RWPE1 (cell line): ENCODE measurements around the gene CD177.
"Not testable (repeated sequence)": the region's sequence is repeated elsewhere in the genome, so short reads cannot be mapped to it uniquely, and the experiment has no call there.

ENCODE experiments used
- CTCF ChIA-PET: fragments of 350-600 bp; sonication (Branson Sonifier 250); formaldehyde crosslinking; extraction: SDS; loops from one replicate; lab custom pipeline; 2021; lab: Yijun Ruan, JAX
- POLR2A ChIA-PET: fragments of 400-600 bp; formaldehyde crosslinking; extraction: SDS; loops from one replicate; lab custom pipeline; 2020; ENCODE audit warnings: antibody characterized with exemption; ENCODE audit not compliant: low non-redundant PET; lab: Yijun Ruan, JAX
- DNase-seq: peaks from one replicate; pipeline ENCODE4 v3.0.0; 2012; ENCODE audit warnings: low spot score
- H3K27ac ChIP-seq: fragments of 450-650 bp; 2 replicates; pipeline ENCODE4 v1.5.1; 2017
- TF ChIP-seq, protein P1 (sequence below): fragments of 450-650 bp; conservative IDR thresholded peaks from 2 replicates; pipeline ENCODE4 v1.5.1; 2017; ENCODE audit warnings: low read depth, mild to moderate bottlenecking

CD177 gene

DNA sequence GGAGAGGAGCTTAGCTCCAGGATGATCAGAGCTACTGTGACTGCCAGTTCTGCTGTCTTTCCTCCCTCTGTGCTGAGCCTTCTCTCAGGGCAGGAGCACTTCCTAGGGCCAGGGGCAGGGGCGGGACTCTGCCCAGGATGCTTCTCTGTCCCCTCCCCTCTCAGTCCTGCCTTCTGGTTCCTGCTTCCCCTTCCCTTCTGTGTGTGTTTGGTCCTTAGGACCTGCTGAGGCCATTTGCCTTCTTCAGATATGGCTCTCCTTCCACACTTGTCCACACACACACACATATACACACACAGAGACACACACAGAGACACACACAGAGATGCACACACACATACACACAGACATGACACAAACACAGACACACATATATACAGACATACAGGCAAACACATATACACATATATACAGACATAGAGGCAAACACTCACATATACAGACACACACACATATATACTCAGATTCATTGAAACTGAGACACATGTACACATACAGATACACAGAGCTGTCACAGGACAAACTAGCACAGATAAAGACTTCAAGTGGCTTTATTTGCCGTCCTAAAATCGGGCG lies 22.0 kb upstream of the CD177 start:
- ChIA-PET CTCF (no interaction called here), POLR2A (no interaction called here)
- DNase-seq = no peak
- no peak overlapping the region for H3K27ac ChIP-seq
- TF ChIP-seq, protein P1, sequence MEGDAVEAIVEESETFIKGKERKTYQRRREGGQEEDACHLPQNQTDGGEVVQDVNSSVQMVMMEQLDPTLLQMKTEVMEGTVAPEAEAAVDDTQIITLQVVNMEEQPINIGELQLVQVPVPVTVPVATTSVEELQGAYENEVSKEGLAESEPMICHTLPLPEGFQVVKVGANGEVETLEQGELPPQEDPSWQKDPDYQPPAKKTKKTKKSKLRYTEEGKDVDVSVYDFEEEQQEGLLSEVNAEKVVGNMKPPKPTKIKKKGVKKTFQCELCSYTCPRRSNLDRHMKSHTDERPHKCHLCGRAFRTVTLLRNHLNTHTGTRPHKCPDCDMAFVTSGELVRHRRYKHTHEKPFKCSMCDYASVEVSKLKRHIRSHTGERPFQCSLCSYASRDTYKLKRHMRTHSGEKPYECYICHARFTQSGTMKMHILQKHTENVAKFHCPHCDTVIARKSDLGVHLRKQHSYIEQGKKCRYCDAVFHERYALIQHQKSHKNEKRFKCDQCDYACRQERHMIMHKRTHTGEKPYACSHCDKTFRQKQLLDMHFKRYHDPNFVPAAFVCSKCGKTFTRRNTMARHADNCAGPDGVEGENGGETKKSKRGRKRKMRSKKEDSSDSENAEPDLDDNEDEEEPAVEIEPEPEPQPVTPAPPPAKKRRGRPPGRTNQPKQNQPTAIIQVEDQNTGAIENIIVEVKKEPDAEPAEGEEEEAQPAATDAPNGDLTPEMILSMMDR = no peak

DNA sequence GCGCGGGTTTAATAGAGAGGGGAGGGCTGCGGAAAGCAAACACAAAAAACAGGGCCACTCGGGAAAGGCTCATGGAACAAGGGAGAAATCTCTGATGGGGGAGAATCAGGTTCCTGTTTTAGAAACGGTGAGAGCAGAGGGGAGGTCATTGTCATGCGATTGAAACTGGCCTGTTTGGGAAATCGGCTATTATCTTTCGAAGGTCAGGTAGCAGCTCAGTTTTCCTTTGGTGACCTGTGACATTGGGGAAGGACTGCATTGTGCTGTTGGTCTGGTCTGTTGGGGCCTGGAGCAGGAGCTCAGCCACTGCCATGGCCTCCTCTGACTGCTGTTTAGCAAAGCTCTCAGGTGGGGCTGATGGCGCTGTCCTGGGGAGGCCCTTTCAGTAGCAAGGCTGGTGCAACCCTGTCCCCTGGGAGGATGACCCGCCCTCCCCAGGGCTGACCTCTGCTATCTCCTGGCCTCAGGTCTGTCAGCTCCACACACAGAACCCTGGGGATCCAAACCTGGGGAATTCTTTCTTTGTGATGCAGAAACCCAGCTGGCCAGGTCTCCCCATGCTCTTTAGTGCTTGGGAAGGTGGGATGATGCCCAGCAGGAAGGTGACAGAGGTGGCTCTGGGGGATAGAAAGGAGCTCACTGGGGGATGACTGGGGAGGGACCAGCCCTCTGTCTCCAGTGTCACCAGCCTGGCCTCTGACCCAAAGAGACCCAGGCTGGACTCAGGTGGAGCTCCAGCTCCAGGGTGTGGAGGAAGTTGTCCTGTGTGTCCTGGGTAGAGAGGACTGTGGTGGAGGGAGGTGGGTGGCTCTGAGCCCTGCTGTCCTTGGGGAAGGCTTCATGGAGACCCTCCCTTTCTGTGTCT lies 21.2 kb upstream of the CD177 start:
- CTCF ChIA-PET = interaction anchor here (0.7 kb wide), 1 partner anchor 322 kb away, joined by 3 read pairs; no protein-coding TSS in a partner anchor
- TF ChIP-seq, protein P1 = no peak
- DNase-seq = no peak
- H3K27ac ChIP-seq = no peak overlapping the region
- POLR2A ChIA-PET = no interaction called here

DNA sequence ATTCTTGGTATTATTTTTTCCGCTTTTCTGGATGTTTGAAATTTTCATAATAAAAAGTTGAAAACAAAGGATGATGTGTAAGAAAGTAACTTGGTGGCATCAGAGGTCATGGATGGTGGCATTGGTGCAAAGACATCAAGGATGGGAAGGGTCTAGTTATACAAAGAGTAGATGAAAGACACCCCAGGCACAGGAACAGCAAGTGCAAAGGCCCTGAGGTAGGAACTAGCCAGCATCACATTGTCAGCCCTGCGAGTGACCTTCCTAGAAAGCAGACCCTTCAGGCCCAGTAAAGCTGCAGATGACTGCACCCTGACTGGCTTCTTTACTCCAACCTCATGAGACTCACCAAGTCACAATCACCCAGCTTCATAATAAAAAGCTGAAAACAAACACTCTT lies 17.0 kb upstream of the CD177 start:
- DNase-seq, POLR2A ChIA-PET, CTCF ChIA-PET, H3K27ac ChIP-seq: not testable (repeated sequence)

DNA sequence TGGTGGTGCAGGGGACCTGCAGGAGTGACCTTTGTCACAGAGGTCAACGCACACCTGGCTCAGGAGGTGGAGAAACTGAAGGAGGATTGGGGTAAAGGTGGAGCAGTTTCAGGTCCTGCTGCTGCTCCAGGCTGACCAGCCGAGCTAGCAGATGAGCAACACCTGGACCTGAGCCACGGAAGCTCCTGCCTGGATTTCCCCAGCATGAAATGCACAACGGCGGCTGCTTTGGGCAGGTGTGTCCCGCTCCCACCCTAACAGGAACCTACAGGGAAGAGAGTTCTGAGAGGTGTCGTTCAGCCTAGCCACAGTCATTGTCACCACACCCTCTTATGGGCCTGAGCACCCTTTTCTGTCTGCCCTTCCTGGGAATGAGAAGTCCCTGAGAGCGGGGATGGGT lies 15.7 kb upstream of the CD177 start:
- DNase-seq = no peak
- no peak overlapping the region for H3K27ac ChIP-seq
- CTCF ChIA-PET = no interaction called here
- POLR2A ChIA-PET = no interaction called here
- TF ChIP-seq, protein P1 = no peak

DNA sequence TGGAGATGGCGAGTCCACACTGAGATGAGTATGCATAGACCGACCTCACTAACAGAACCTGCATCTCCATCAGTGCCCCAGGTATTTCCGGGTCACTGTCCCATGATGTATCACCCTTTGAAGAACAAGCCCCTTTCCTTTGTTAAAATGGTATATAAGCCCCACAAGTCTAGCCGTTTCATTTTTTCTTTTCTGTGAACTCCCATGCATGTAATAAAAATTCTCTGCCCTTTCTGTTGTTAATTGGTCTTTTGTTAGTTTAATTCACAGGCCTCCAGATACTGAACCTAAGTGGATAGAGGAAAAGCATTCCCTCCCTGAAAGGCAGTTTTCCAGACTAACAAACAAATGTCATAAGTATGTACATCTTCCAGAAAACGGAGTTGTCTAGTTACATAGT lies 15.0 kb upstream of the CD177 start:
- POLR2A ChIA-PET = no interaction called here
- CTCF ChIA-PET = no interaction called here
- DNase-seq = no peak
- no peak overlapping the region for H3K27ac ChIP-seq
- TF ChIP-seq, protein P1 = no peak

DNA sequence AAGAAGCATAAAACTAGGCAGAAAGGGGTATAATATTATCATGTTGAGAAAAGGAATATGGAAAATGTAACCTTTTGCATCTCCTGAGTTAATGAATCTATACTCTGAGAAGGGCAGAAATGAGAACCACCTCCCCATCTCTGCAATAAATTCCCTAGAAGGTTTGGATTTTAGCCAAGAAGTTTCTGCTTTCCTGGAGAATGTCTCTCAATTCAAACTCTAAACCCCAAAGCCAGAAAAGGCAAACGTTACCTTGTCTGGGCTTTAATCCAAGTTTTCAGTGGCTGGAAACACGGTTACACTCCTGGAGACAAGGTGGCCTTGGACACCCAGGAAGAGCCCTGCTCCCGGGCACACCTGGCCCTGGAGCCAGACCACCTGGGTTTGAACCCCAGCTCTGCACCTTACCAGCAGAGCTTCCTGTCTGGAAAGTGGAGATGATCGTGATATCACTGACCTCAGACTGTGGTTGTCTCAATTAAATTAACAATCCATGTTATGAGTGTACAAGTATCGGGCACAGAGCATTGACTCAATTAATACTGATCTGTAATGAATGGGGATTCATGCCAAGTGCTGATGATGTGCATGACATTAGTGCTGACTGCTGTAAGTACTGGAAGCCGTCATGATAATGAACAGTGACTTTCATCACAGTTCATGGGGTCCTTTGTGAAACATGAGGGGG lies 14.1 kb upstream of the CD177 start:
- DNase-seq, CTCF ChIA-PET, H3K27ac ChIP-seq, POLR2A ChIA-PET: not testable (repeated sequence)

DNA sequence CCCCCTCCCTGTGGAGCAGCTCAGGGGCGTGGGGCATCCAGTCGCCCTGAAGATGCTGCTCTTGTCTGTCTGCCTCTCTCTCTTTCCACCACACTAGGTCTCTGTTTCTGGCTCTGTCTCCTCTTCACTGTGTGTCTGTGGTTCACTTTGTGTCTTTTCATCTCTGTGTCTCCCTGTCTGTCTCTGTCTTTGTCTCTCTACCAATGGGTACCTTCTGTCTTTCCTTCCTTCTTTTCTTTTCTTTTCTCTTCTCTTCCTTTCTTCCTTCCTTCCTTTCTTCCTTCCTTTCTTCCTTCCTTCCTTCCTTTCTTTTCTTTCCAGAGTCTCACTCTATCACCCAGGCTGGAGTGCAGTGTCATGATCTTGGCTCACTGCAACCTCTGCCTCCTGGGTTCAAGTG lies 13.4 kb upstream of the CD177 start:
- H3K27ac ChIP-seq, POLR2A ChIA-PET, CTCF ChIA-PET, DNase-seq: not testable (repeated sequence)

DNA sequence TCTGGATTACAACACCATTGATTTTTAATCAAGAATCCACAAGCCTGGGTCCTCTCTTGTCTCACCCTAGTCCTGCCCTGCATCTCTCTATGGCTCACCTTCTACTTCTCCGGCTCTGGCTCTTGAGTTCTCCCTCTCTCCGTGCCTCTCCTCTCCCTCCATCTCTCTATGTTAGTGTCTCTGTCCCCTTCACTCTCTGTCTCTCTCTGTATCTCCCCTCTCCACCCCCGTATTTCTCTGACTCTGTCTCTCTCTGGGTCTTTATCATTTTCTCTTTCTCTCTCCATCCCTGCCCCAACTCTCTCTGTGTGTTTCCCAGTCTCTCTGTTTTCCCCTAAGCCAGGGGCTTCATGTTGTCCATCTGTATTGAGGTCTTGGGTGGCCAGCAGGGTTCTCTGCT lies 12.4 kb upstream of the CD177 start:
- CTCF ChIA-PET, POLR2A ChIA-PET, DNase-seq, H3K27ac ChIP-seq: not testable (repeated sequence)

DNA sequence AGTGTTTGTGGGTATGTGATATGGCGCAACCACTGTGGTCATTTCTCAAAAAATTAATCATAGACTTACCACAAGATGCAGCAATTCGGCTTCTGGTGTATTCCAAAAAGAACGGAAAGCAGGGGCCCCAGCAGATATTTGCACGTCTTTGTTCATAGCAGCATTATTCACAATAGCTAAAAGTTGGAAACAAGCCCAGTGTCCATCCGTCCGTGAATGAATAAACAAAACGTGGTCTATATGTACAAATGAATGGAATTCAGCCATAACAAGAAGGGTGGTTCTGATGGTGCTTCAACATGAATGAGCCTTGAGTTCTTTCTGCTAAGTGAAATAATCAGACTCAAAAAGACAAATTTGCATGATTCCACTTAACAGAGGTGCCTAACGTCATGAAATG lies 11.4 kb upstream of the CD177 start:
- CTCF ChIA-PET, H3K27ac ChIP-seq, DNase-seq, POLR2A ChIA-PET: not testable (repeated sequence)

DNA sequence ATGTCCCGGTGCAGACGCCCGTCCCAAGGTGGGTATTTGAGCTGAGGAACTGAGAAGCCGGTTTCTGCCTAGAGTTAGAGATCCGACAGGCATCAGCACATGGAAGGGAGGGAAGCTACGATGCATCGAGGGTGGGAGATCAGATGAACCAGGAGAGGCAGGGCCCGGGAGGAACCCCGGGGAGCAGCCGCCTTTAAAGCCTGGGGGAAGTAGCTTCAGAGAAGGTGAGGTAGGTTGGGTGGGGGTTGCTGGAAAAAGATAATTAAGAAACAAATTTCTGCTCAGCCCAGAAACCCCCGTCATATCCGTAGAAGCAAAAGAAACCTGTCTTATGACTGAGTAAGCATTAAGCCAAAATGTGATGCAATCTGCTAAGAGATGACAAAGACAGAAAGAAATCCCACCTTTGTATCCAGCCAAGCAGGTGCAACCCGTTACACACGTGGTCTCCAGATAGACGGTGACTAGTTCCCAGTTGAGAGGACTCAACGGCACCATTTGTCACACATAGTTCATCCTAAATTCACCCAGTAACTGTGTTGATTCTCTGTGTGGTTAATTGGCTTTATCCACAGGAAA lies 9.1 kb upstream of the CD177 start:
- CTCF ChIA-PET, DNase-seq, POLR2A ChIA-PET: not testable (repeated sequence)

DNA sequence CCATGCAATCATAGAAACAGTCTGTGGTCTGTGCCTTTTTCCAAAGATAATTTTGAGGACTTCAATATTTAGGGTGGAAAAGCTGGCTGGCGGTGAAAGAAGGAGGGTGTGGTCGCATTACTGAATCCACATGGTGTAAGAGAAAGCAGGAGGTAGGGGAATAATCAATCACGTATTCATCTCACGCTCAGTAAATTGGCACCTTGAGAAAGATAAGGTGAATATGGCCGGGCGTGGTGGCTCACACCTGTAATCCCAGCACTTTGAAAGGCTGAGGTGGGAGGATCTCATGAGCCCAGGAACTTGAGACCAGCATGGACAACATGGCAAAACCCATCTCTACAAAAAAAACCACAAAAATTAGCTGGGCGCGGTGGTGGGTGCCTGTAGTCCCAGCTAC lies 3.7 kb upstream of the CD177 start:
- DNase-seq, H3K27ac ChIP-seq, CTCF ChIA-PET, POLR2A ChIA-PET: not testable (repeated sequence)

More for the DNA sequence above, 9.1 kb upstream of the CD177 start:
- not testable (repeated sequence) for H3K27ac ChIP-seq
